ENCODE measurements around the gene ZNF33A. TPM values are rescaled to one million over a fixed set of nuclear protein-coding genes. Genes with fewer than 3 reads are reported as not detected.

ZNF33A gene
- 10 to 100 TPM; 15.6 to 29.7 (median 19.0) TPM for total RNA-seq
- polyA plus RNA-seq, result 1 to 10 TPM; 8.9 to 9.4 TPM
- long read RNA-seq, donor 1, full-length matches to known transcripts, result 13 of 19 reads
- long read RNA-seq, donor 1, partial matches to known transcripts, result 1 of 19 reads
- long read RNA-seq, donor 1, other reads (novel, unspliced or antisense), result 5 of 19 reads
- long read RNA-seq, donor 2, full-length matches to known transcripts, result 12 of 18 reads
- long read RNA-seq, donor 2, partial matches to known transcripts, result 1 of 18 reads
- long read RNA-seq, donor 2, other reads (novel, unspliced or antisense), result 5 of 18 reads
- long read RNA-seq, donor 3, transcript ZNF33A-203 (5 exons, 3,994 nt), result major isoform, 6 of 11 reads
- long read RNA-seq, donor 3, partial matches to known transcripts, result 1 of 11 reads
- long read RNA-seq, donor 3, other reads (novel, unspliced or antisense), result 4 of 11 reads

- Histone ChIP-seq H3K27me3 (no peaks in the 10 kb centered on the region), H3K27ac (peak within 1 kb of the TSS; percentile 92 to 99 (median 98)), H3K9me3 (peaks cover 0 to 4% (median 0%) of the 10 kb centered on the region in 12 donors), H3K4me1 (peaks cover 0 to 19% (median 7%) of the 10 kb centered on the region in 12 donors), H3K36me3 (peaks cover 0 to 30% (median 10%) of the 10 kb centered on the region in 9 donors), H3K4me3 (peak within 1 kb of the TSS; percentile 51 to 94 (median 71))
- DNase-seq, result peak; percentile 91 to 95 (median 92)
- intact Hi-C loops (cut with DNase I), result loop anchor here in 8 of 10 donors (1.0 to 10.0 kb wide), 9 partner anchors 34 to 156 kb away; partner anchors contain the start of genes ZNF25 (in 6 of the 8), ZNF37A (in 5 of the 8) and ZNF248 (in 4 of the 8)
- ATAC-seq, result peak; percentile 96 to 97 (median 96)
- peak in 1 of 2 donors; percentile 67 for TF ChIP-seq POLR2A (IDR thresholded peaks at IDR 0.05)
- no peak for TF ChIP-seq CTCF (IDR thresholded peaks at IDR 0.05)
- 0 to 2% (median 1%) methylated on average over 31 to 46 of the region's 46 CpGs for WGBS, 4 donors
These were observed at the start of gene ZNF33A for GRCh38 chr10:38010119-38010903. Gene ZNF33A, plus strand, starts transcription at chr10:38010675. Its CDS starts 1,667 bp downstream, at chr10:38012342.

DNA sequence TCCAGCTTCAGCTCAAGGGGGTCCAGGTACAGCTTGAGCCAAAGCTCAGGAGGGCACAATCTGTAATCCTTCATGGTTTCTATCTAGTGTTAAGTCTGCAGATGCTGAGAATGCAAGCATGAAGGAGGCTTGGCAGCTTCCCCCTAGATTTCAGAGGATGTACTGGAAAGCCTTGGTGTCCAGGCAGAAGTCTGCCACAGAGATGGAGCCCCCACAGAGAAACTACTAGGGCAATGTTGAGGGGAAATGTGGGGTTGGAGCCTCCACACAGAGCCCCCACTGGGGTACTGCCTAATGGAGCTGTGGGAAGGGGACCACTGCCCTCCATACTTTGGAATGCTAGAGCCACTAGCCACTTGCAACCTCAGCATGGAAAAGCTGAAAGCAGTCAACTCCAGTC, 45.5 kb upstream of the ZNF33A start:
- H3K4me3 ChIP-seq, result no peak overlapping the region
- H3K27ac ChIP-seq, result no peak overlapping the region
- DNase-seq (no peak), ATAC-seq (no peak)
- no peaks in the 10 kb centered on the region for H3K27me3 ChIP-seq
- no peak for TF ChIP-seq POLR2A (IDR thresholded peaks at IDR 0.05)
- TF ChIP-seq CTCF (IDR thresholded peaks at IDR 0.05), result no peak
- H3K4me1 ChIP-seq, result no peaks in the 10 kb centered on the region
- H3K9me3 ChIP-seq, result peaks cover 0 to 35% (median 4%) of the 10 kb centered on the region in 12 donors
- H3K36me3 ChIP-seq, result peaks cover 0 to 53% (median 29%) of the 10 kb centered on the region in 9 donors
- intact Hi-C loops (cut with DNase I), result no loop called here

DNA sequence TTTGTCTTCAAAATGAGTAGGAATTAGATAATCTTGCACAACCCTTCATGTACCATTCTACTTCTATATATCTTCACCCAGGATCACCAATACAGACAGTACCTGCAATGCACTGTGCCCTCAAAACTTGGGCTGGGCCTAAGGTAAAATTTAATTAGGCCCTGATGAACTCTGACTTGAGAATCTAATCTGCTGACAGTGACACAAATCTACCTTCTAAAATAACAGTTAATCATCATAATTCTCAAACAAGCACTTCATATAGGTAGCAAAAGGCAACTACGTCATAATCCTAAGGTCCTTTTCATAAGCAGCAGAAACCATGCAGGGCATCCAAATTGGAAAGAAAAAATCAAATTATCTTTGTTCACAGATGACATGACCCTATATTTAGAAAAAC, 38.1 kb upstream of the ZNF33A start:
- Histone ChIP-seq H3K4me1 (peaks cover 0 to 17% (median 11%) of the 10 kb centered on the region in 12 donors), H3K27ac (no peak overlapping the region), H3K9me3 (peaks cover 0 to 9% (median 0%) of the 10 kb centered on the region in 12 donors), H3K4me3 (no peak overlapping the region), H3K27me3 (no peaks in the 10 kb centered on the region), H3K36me3 (peaks cover 0 to 38% (median 34%) of the 10 kb centered on the region in 9 donors)
- 99 to 100% (median 100%) methylated on average over 1 of the region's 1 CpG for WGBS, 4 donors
- no peak for DNase-seq
- TF ChIP-seq POLR2A (IDR thresholded peaks at IDR 0.05), result no peak
- no peak for TF ChIP-seq CTCF (IDR thresholded peaks at IDR 0.05)
- no peak for ATAC-seq
- intact Hi-C loops (cut with DNase I), result loop anchor here in 7 of 10 donors (5.0 to 10.0 kb wide), 5 partner anchors 115 to 392 kb away; partner anchors contain the start of genes ZNF248 (in 3 of the 7) and ZNF37A (in 3 of the 7)

Data from heart left ventricle (tissue), 16 donors.